Measurements from ENCODE around the gene DESI1. TPM values are rescaled to one million over a fixed set of nuclear protein-coding genes. Genes with fewer than 3 reads are reported as not detected.
"Not testable (repeated sequence)": the region's sequence is repeated elsewhere in the genome, so short reads cannot be mapped to it uniquely, and the experiment has no call there.

DESI1 gene
- polyA plus RNA-seq, 1 of the 3 experiments (the other 2 are of a cell fraction): 8.2 TPM

DNA sequence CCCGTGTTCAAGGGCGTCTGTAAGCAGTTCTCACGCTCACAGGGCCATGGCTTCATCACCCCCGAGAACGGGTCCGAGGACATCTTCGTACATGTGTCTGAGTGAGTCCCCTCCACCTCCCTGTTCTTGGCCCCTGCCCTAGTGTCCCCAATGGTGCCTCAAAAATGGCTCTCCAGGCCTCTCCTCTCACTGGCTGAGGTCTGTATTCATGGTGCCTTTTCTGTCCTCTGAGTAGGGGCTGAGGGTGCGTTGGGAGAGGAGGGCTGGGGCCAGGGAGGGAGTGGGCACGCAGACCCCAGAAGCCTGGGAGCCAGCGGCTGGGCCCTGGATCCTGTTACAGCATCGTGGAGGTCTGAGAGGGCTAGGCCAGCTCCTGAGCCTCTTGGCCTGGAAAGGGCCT is 47.2 kb downstream of the DESI1 start:
- no peaks in the 10 kb centered on the region for H3K79me2 ChIP-seq (ENCODE audit: insufficient read depth)
- ChIA-PET POLR2A (no interaction called here), CTCF (interaction anchor here (1.9 kb wide), 1 partner anchor 23 kb away, joined by 7 read pairs; no protein-coding TSS in a partner anchor)
- no peaks in the 10 kb centered on the region for H3F3A ChIP-seq (replicated peaks; ENCODE audit: insufficient read depth)
- TF ChIP-seq RCOR1 (IDR thresholded peaks at IDR 0.05; ENCODE audit: low read length) (no peak), JUND (IDR thresholded peaks at IDR 0.05) (no peak), FOSL2 (IDR thresholded peaks at IDR 0.05; ENCODE audit: borderline replicate concordance, low read depth) (no peak), USF2 (IDR thresholded peaks at IDR 0.05; ENCODE audit: borderline replicate concordance, low read depth, low read length) (no peak), MXI1 (IDR thresholded peaks at IDR 0.05; ENCODE audit: low read depth, low read length) (no peak), NFIC (IDR thresholded peaks at IDR 0.05; ENCODE audit: borderline replicate concordance) (no peak), TAF1 (IDR thresholded peaks at IDR 0.05; ENCODE audit: borderline replicate concordance, low read depth, low read length) (no peak), IRF3 (IDR thresholded peaks at IDR 0.05; ENCODE audit: low read depth, low read length) (no peak)
- H3K36me3 ChIP-seq (replicated peaks in 1 of 2; ENCODE audit: control insufficient read depth in 1 of 2, insufficient read depth in 2 of 2, low read length in 1 of 2): no peaks in the 10 kb centered on the region
- H3K4me3 ChIP-seq (ENCODE audit: low read depth in 2 of 2, low read length in 1 of 2): no peak overlapping the region
- H3K9me2 ChIP-seq: no peaks in the 10 kb centered on the region
- H3K27ac ChIP-seq (ENCODE audit: low read depth in 2 of 2, low read length in 1 of 2): no peak overlapping the region
- no peaks in the 10 kb centered on the region for H4K20me1 ChIP-seq (ENCODE audit: insufficient read depth)
- no peak overlapping the region for H3K4me2 ChIP-seq
- H3K4me1 ChIP-seq (ENCODE audit: control insufficient read depth in 1 of 2, insufficient read depth in 2 of 2, low read depth in 1 of 2, low read length in 1 of 2): peaks cover 0 to 4% of the 10 kb centered on the region in 2 experiments; a peak in 1 of 4 replicates
- no peak overlapping the region for H3K9ac ChIP-seq
- no peak for DNase-seq
- H3K9me3 ChIP-seq: no peaks in the 10 kb centered on the region
- WGBS (ENCODE audit: low lambda C conversion rate): no CpG with 5 or more reads among the region's 11 CpGs
- H3K27me3 ChIP-seq (ENCODE audit: insufficient read depth): no peaks in the 10 kb centered on the region
- no peak overlapping the region for H2AFZ ChIP-seq (ENCODE audit: low read depth)

DNA sequence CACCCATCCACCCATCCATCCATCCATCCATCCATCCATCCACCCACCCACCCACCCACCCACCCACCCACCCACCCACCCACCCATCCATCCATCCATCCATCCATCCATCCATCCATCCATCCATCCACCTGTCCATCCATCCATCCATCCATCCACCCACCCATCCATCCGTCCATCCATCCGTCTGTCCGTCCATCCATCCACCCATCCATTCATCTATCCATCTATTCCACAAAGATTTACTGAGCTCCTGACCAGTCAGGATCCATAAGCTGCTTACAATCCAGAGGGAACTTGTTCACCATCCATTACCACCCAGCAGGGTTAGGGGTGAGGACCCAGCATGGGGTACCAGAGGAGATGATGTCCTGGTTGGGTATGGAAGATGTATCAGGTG is 48.5 kb downstream of the DESI1 start:
- H3K9ac ChIP-seq; H4K20me1 ChIP-seq (ENCODE audit: insufficient read depth); H3K9me2 ChIP-seq; DNase-seq; CTCF ChIA-PET; H3K9me3 ChIP-seq; H2AFZ ChIP-seq (ENCODE audit: low read depth); H3K36me3 ChIP-seq (replicated peaks in 1 of 2; ENCODE audit: control insufficient read depth in 1 of 2, insufficient read depth in 2 of 2, low read length in 1 of 2); H3K4me1 ChIP-seq (ENCODE audit: control insufficient read depth in 1 of 2, insufficient read depth in 2 of 2, low read depth in 1 of 2, low read length in 1 of 2); H3K4me2 ChIP-seq; H3K27me3 ChIP-seq (ENCODE audit: insufficient read depth); H3K4me3 ChIP-seq (ENCODE audit: low read depth in 2 of 2, low read length in 1 of 2); H3K79me2 ChIP-seq (ENCODE audit: insufficient read depth); H3F3A ChIP-seq (replicated peaks; ENCODE audit: insufficient read depth); H3K27ac ChIP-seq (ENCODE audit: low read depth in 2 of 2, low read length in 1 of 2): not testable (repeated sequence)
- POLR2A ChIA-PET: interaction anchor here (1.0 kb wide), 1 partner anchor 17 kb away, joined by 3 read pairs; the partner anchor contains the start of gene PMM1
- WGBS (ENCODE audit: low lambda C conversion rate): 91% methylated on average over 3 of the region's 3 CpGs

- no peak for DNase-seq
- WGBS (ENCODE audit: low lambda C conversion rate): no CpG with 5 or more reads among the region's 14 CpGs
- no peaks in the 10 kb centered on the region for H3F3A ChIP-seq (replicated peaks; ENCODE audit: insufficient read depth)
- no peaks in the 10 kb centered on the region for H3K27me3 ChIP-seq (ENCODE audit: insufficient read depth)
- no peak overlapping the region for H3K9ac ChIP-seq
- H3K4me2 ChIP-seq: no peak overlapping the region
- ChIA-PET CTCF (no interaction called here), POLR2A (no interaction called here)
- no peak for TF ChIP-seq NRF1 (IDR thresholded peaks at IDR 0.05; ENCODE audit: low read depth, low read length)
- no peak for TF ChIP-seq GATA2 (CRISPR knock-in tag; IDR thresholded peaks at IDR 0.05)
- no peak for TF ChIP-seq IRF3 (IDR thresholded peaks at IDR 0.05; ENCODE audit: low read depth, low read length)
- no peak for TF ChIP-seq ELF1 (IDR thresholded peaks at IDR 0.05)
- TF ChIP-seq REST (IDR thresholded peaks at IDR 0.05; ENCODE audit: low read depth, low read length): no peak
- H3K36me3 ChIP-seq (replicated peaks in 1 of 2; ENCODE audit: control insufficient read depth in 1 of 2, insufficient read depth in 2 of 2, low read length in 1 of 2): no peaks in the 10 kb centered on the region
- H3K9me2 ChIP-seq: no peaks in the 10 kb centered on the region
- no peak overlapping the region for H3K27ac ChIP-seq (ENCODE audit: low read depth in 2 of 2, low read length in 1 of 2)
- H3K4me3 ChIP-seq (ENCODE audit: low read depth in 2 of 2, low read length in 1 of 2): no peak overlapping the region
- no peak overlapping the region for H2AFZ ChIP-seq (ENCODE audit: low read depth)
- no peaks in the 10 kb centered on the region for H3K79me2 ChIP-seq (ENCODE audit: insufficient read depth)
- peaks cover 0 to 6% of the 10 kb centered on the region in 2 experiments; a peak in 1 of 4 replicates for H3K4me1 ChIP-seq (ENCODE audit: control insufficient read depth in 1 of 2, insufficient read depth in 2 of 2, low read depth in 1 of 2, low read length in 1 of 2)
- no peaks in the 10 kb centered on the region for H4K20me1 ChIP-seq (ENCODE audit: insufficient read depth)
- H3K9me3 ChIP-seq: no peaks in the 10 kb centered on the region
Measured at GRCh38 chr22:41571786-41572185, 49.1 kb downstream of the DESI1 start.
